Upper lobe of left lung (tissue), 6 donors: ENCODE measurements around the gene PRRC2B. TPM values are rescaled to one million over a fixed set of nuclear protein-coding genes. Genes with fewer than 3 reads are reported as not detected.
"Not testable (repeated sequence)": the region's sequence is repeated elsewhere in the genome, so short reads cannot be mapped to it uniquely, and the experiment has no call there.

Experiments used
- ATAC-seq, 2 donors: fragments of 200-7000 bp; cut with Tn5 transposase; one replicate each; pipeline ENCODE4 v1.9.1; 2022; ENCODE audit warnings: mild to moderate bottlenecking in 2 of 2, moderate library complexity in 2 of 2; ENCODE audit not compliant: low FRiP score in 2 of 2
- DNase-seq, 2 donors: peaks; one replicate each; pipeline ENCODE4 v3.0.0-alpha.2; 2019 to 2020
- H3K27ac ChIP-seq, 4 donors: fragments of 200-600 bp; sonication (generic); one replicate each; pipeline ENCODE4 v1.5.1; 2016 to 2019
- H3K27me3 ChIP-seq, 4 donors: fragments of 200-600 bp; sonication (generic); one replicate each; pipeline ENCODE4 v1.5.1; 2017 to 2019
- H3K36me3 ChIP-seq, 4 donors: fragments of 200-600 bp; sonication (generic); one replicate each; pipeline ENCODE4 v1.5.1; 2016 to 2019
- H3K4me1 ChIP-seq, 4 donors: fragments of 200-600 bp; sonication (generic); one replicate each; pipeline ENCODE4 v1.5.1; 2018 to 2019
- H3K4me3 ChIP-seq, 4 donors: fragments of 200-600 bp; sonication (generic); one replicate each; pipeline ENCODE4 v1.5.1; 2017 to 2019; ENCODE audit warnings: mild to moderate bottlenecking in 2 of 4, moderate library complexity in 1 of 4
- H3K9me3 ChIP-seq, 4 donors: fragments of 200-600 bp; sonication (generic); one replicate each; pipeline ENCODE4 v1.5.1; 2018 to 2019
- EP300 ChIP-seq, 4 donors: sonication (generic); formaldehyde crosslinking; IDR thresholded peaks; one replicate each; pipeline ENCODE4 v1.5.1; 2017; ENCODE audit warnings: antibody characterized with exemption in 4 of 4, control low read depth in 2 of 4
- POLR2A ChIP-seq, 4 donors: fragments of 450-650 bp; IDR thresholded peaks; one replicate each; pipeline ENCODE4 v1.5.1; 2016 to 2017; ENCODE audit warnings: antibody characterized with exemption in 4 of 4, mild to moderate bottlenecking in 2 of 4
- POLR2AphosphoS5 ChIP-seq, 2 donors: sonication (generic); formaldehyde crosslinking; IDR thresholded peaks; one replicate each; pipeline ENCODE4 v1.5.1; 2017; ENCODE audit warnings: antibody characterized with exemption in 2 of 2
- WGBS, 2 donors: methylation state at CpG; one replicate each; pipeline ENCODE4 v1.1.5; 2017 to 2018; 5-methylcytosine and 5-hydroxymethylcytosine counted together
- total RNA-seq, 6 donors: library from RNA; depleted of rRNA in 4 of 6; stranded (reverse); fragments of >200 nt in 4 of 6; gene quantifications; one replicate each; pipeline versions ENCODE4 v1.1.0 to v1.2.1, GENCODE V29; 2016 to 2021
- TF ChIP-seq, protein P1 (sequence below), 6 experiments: fragments of 450-650 bp in 4 of 6; fragments of 200-600 bp in 2 of 6; sonication (generic) in 2 of 6; IDR thresholded peaks; one replicate each; pipeline ENCODE4 v1.5.1; 2016 to 2019; ENCODE audit warnings: antibody characterized with exemption in 6 of 6
- donor health status: DM: no; HTN: no; CAD: no; lungs with moderate emphysema.
- donor health status: DM: no; HTN: yes; CAD: no; lungs with severe emphysema.

The PRRC2B gene
- total RNA-seq, 6 donors from 2014 or later = 114 to 348 (median 186) TPM

DNA sequence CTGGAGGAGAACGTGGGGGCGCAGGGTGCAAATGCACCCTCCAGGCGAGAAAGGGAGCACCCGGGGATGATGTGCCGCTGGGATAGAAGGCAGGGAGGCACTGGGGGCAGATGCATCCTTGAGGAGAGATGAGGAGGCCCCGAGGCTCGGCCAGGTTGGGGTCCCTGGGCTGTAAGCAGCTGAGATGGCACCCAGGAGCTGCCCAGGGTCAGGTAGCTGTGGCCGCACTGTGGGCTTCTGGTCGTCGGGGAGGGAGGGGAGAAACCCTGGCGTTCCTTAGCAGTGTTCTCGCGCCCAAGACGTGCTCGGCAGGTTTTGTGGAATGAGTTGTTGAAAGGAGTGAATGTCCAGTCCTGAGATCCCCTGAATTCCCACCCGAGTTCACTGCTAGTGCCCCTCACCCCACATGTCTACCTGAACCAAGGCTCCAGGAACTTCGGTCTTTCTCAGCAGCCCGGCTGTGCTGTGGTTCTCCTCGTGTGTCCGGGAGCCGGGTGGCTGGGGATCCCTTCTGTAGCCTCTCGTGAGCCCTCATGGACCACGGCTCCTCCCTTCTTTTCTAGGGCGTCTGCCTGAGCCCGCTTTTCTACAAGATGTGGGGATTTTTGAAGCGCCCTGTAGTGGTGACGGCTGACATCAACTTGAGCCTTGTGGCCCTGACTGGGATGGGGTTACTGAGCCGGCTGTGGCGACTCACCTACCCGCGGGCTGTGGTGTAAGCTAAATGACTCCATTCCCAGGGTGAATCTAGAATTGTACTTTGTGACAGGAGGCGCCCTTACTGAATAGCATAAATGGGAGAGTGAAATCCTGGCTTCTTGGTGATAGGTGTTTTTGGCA lies 110.0 kb downstream of the PRRC2B start:
- no peak for ATAC-seq
- DNase-seq = no peak
- Histone ChIP-seq H3K27ac (peak overlapping the region in 3 of 4 donors; percentile 35 to 85 (median 77)), H3K9me3 (no peaks in the 10 kb centered on the region), H3K4me1 (peaks cover 21 to 34% (median 24%) of the 10 kb centered on the region in 4 donors), H3K36me3 (peaks cover 0 to 15% (median 6%) of the 10 kb centered on the region in 4 donors), H3K4me3 (peak overlapping the region; percentile 94 to 100 (median 99)), H3K27me3 (no peaks in the 10 kb centered on the region)
- TF ChIP-seq POLR2AphosphoS5 (IDR thresholded peaks at IDR 0.05) (no peak), EP300 (IDR thresholded peaks at IDR 0.05) (no peak)
- WGBS, 2 donors = 23 to 39% methylated on average over 23 to 25 of the region's 32 CpGs

DNA sequence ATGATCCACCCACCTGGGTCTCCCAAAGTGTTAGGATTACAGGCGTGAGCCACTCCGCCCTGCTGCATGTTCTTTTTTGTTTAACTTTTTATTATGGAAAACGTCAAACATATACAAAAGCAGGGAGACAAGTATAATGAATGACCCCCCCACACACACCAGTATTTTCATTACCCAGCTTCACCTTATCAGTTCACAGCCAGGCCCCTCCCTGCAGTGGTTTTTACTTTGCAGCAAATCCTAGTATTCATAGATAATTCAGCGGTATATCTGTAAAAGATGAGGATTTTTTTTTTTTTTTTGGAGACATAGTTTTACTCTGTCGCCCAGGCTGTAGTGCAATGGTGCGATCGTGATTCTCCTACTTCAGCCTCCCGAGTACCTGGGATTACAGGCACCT lies 111.1 kb downstream of the PRRC2B start:
- Histone ChIP-seq H3K27me3 (no peaks in the 10 kb centered on the region), H3K4me3 (no peak overlapping the region), H3K9me3 (no peaks in the 10 kb centered on the region), H3K27ac (no peak overlapping the region), H3K36me3 (peaks cover 0 to 15% (median 12%) of the 10 kb centered on the region in 4 donors), H3K4me1 (peaks cover 21 to 34% (median 24%) of the 10 kb centered on the region in 4 donors)
- no peak for ATAC-seq
- no peak for DNase-seq
- 92 to 93% methylated on average over 8 of the region's 8 CpGs for WGBS, 2 donors
- TF ChIP-seq POLR2AphosphoS5 (IDR thresholded peaks at IDR 0.05) = no peak
- TF ChIP-seq EP300 (IDR thresholded peaks at IDR 0.05) = no peak
- TF ChIP-seq, protein P1, sequence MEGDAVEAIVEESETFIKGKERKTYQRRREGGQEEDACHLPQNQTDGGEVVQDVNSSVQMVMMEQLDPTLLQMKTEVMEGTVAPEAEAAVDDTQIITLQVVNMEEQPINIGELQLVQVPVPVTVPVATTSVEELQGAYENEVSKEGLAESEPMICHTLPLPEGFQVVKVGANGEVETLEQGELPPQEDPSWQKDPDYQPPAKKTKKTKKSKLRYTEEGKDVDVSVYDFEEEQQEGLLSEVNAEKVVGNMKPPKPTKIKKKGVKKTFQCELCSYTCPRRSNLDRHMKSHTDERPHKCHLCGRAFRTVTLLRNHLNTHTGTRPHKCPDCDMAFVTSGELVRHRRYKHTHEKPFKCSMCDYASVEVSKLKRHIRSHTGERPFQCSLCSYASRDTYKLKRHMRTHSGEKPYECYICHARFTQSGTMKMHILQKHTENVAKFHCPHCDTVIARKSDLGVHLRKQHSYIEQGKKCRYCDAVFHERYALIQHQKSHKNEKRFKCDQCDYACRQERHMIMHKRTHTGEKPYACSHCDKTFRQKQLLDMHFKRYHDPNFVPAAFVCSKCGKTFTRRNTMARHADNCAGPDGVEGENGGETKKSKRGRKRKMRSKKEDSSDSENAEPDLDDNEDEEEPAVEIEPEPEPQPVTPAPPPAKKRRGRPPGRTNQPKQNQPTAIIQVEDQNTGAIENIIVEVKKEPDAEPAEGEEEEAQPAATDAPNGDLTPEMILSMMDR (IDR thresholded peaks at IDR 0.05) = no peak
- TF ChIP-seq POLR2A (IDR thresholded peaks at IDR 0.05) = no peak

DNA sequence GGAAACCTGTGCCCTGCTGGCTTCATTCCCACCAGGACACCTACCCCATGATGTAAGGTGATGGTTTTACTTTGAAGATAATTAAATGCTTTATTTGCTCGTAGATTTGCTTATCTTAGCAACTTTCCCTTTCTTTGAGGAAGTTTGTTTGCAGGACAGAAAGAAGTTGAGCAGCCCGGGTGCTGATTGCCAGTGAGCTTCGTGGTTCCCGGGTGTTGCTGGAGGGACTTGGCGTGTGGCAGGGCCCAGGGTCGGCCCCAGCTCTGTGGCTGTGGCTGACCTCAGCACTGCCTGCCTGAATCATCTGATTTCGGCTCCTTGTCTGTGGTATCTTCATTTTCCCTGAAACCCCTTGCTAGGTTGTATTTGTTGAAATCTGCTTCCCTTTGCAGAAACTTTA lies 117.5 kb downstream of the PRRC2B start:
- Histone ChIP-seq H3K36me3 (peaks cover 0 to 76% (median 59%) of the 10 kb centered on the region in 4 donors), H3K27me3 (no peaks in the 10 kb centered on the region), H3K4me1 (no peaks in the 10 kb centered on the region), H3K9me3 (no peaks in the 10 kb centered on the region), H3K4me3 (no peak overlapping the region), H3K27ac (no peak overlapping the region)
- ATAC-seq (no peak), DNase-seq (no peak)
- TF ChIP-seq EP300 (IDR thresholded peaks at IDR 0.05) = no peak
- TF ChIP-seq, protein P1 (IDR thresholded peaks at IDR 0.05) = no peak
- no peak for TF ChIP-seq POLR2A (IDR thresholded peaks at IDR 0.05)
- TF ChIP-seq POLR2AphosphoS5 (IDR thresholded peaks at IDR 0.05) = no peak
- 72 to 78% methylated on average over 7 of the region's 7 CpGs for WGBS, 2 donors

DNA sequence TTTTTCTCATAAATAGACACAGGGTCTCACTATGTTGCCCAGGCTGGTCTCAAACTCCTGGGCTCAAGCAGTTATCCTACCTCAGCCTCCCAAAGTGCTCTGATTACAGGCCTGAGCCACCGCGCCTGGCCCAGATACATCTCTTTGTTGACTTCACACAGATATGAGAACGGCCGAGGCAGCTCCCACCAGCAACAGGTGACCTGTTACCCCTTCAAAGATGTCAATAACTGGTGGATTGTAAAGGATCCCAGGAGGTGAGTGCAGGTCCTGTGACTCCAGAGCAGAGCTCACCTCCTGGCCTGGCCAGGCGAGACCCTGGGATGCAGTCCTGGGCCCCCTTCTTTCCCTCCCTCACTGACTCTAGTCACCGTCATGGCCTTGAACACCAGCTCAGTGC lies 118.0 kb downstream of the PRRC2B start:
- Histone ChIP-seq H3K4me1 (no peaks in the 10 kb centered on the region), H3K27ac (no peak overlapping the region), H3K36me3 (peaks cover 0 to 81% (median 62%) of the 10 kb centered on the region in 4 donors), H3K9me3 (no peaks in the 10 kb centered on the region), H3K27me3 (no peaks in the 10 kb centered on the region), H3K4me3 (no peak overlapping the region)
- no peak for DNase-seq
- TF ChIP-seq EP300 (IDR thresholded peaks at IDR 0.05) (no peak), POLR2AphosphoS5 (IDR thresholded peaks at IDR 0.05) (no peak), POLR2A (IDR thresholded peaks at IDR 0.05) (no peak)
- TF ChIP-seq, protein P1 (IDR thresholded peaks at IDR 0.05) = no peak
- no peak for ATAC-seq
- WGBS, 2 donors = 97 to 100% methylated on average over 4 to 6 of the region's 6 CpGs

DNA sequence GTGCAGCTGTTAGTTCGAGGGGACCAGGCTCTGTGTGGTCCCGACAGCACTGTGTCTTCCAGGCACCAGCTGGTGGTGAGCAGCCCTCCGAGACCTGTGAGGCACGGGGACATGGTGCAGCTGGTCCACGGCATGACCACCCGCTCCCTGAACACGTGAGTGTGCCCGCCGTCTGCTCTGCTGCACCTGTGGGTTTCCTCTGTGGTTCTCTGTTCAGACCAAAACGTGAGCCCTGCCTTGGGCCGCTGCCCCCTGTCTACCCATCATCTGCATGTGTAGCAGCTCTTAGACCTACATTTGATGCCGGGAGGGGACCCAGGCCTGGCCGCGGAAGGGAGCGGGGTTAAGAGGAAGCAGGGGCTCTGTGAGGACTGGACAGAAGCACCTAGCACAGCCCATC lies 119.3 kb downstream of the PRRC2B start:
- Histone ChIP-seq H3K4me1 (no peaks in the 10 kb centered on the region), H3K27me3 (no peaks in the 10 kb centered on the region), H3K4me3 (no peak overlapping the region), H3K9me3 (no peaks in the 10 kb centered on the region), H3K27ac (no peak overlapping the region), H3K36me3 (peaks cover 0 to 83% (median 63%) of the 10 kb centered on the region in 4 donors)
- TF ChIP-seq, protein P1 (IDR thresholded peaks at IDR 0.05) = no peak
- TF ChIP-seq EP300 (IDR thresholded peaks at IDR 0.05) = no peak
- TF ChIP-seq POLR2A (IDR thresholded peaks at IDR 0.05) = no peak
- TF ChIP-seq POLR2AphosphoS5 (IDR thresholded peaks at IDR 0.05) = no peak
- ATAC-seq = no peak
- no peak for DNase-seq
- WGBS, 2 donors = 95% methylated on average over 5 to 13 of the region's 15 CpGs

DNA sequence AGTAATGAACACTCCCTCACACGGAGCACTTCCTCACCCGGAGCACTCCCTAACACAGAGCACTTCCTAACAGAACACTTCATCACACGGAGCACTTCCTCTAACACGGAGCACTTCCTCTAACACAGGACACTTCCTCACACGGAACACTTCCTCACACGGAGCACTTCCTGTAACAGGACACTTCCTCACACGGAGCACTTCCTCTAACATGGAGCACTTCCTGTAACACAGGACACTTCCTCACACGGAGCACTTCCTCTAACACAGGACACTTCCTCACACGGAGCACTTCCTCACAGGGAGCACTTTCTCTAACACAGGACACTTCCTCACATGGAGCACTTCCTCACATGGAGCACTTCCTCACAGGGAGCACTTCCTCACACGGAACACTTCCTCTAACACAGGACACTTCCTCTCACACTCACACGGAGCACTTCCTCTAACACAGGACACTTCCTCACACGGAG lies 121.7 kb downstream of the PRRC2B start:
- H3K27me3 ChIP-seq, H3K4me1 ChIP-seq, H3K9me3 ChIP-seq, ATAC-seq, DNase-seq, H3K4me3 ChIP-seq: not testable (repeated sequence)
- H3K27ac ChIP-seq = peak overlapping the region in 2 of 4 donors; percentile 15 to 25
- WGBS, 2 donors = 56 to 85% methylated on average over 7 to 9 of the region's 12 CpGs
- H3K36me3 ChIP-seq = peaks cover 16 to 96% (median 74%) of the 10 kb centered on the region in 4 donors
